A549 (cell line): Measurements from ENCODE around the gene NCAM2. TPM values are rescaled to one million over a fixed set of nuclear protein-coding genes. Genes with fewer than 3 reads are reported as not detected.

Experiments used
- ATAC-seq, 2 experiments: fragments of 200-7000 bp in 1 of 2; fragments of >200 bp in 1 of 2; cut with Nextera tagmentation in 1 of 2; cut with Tn5 transposase in 1 of 2; 3 replicates each; pipeline versions ENCODE4 v1.8.0 to v1.9.1; 2018 to 2020; ENCODE audit warnings: mild to moderate bottlenecking in 1 of 2, moderate library complexity in 1 of 2
- CTCF ChIA-PET: fragments of 300-600 bp; sonication (Branson Sonifier 250); formaldehyde crosslinking; extraction: SDS; loops from one replicate; lab custom pipeline; 2021; ENCODE audit warnings: antibody characterized with exemption, inconsistent platforms; lab: Yijun Ruan, JAX
- POLR2A ChIA-PET: fragments of 350-600 bp; formaldehyde crosslinking; extraction: SDS; loops from one replicate; lab custom pipeline; 2021; ENCODE audit warnings: antibody characterized with exemption, inconsistent platforms; lab: Yijun Ruan, JAX
- DNase-seq, 2 experiments: peaks; one replicate each; pipeline versions ENCODE4 v3.0.0 to v3.0.0-alpha.2; 2011 to 2016; ENCODE audit warnings: low read depth in 1 of 2, low spot score in 1 of 2
- FAIRE-seq: peaks from 2 replicates; lab custom pipeline; 2011; peaks lifted over from hg19 to GRCh38; lab: Jason Lieb, UNC
- H3K27ac ChIP-seq, 2 experiments: fragments of >200 bp; sonication (Bioruptor Twin); formaldehyde crosslinking; 3 replicates each; pipeline ENCODE4 v1.5.1; 2016 to 2017
- H3K4me1 ChIP-seq: fragments of >200 bp; sonication (Bioruptor Twin); formaldehyde crosslinking; 3 replicates; pipeline ENCODE4 v1.6.1; 2016
- H3K4me2 ChIP-seq: fragments of >200 bp; sonication (Bioruptor Twin); formaldehyde crosslinking; 3 replicates; pipeline ENCODE4 v1.6.1; 2016
- H3K4me3 ChIP-seq: fragments of >200 bp; sonication (Bioruptor Twin); formaldehyde crosslinking; 3 replicates; pipeline ENCODE4 v1.5.1; 2016
- H3K9me3 ChIP-seq: fragments of >200 bp; sonication (Bioruptor Twin); formaldehyde crosslinking; 3 replicates; pipeline ENCODE4 v1.6.1; 2016
- CEBPB ChIP-seq, 2 experiments: fragments of >200 bp in 1 of 2; sonication (Bioruptor Twin) in 1 of 2; formaldehyde crosslinking in 1 of 2; IDR thresholded peaks; 2 replicates each; pipeline ENCODE4 v1.6.1; 2012 to 2016
- FOSL2 ChIP-seq, 2 experiments: fragments of 450-650 bp in 1 of 2; fragments of >200 bp in 1 of 2; sonication (Bioruptor Twin) in 1 of 2; formaldehyde crosslinking; IDR thresholded peaks; 2 replicates each; pipeline versions ENCODE4 v1.5.0 to v1.6.1; 2016 to 2020; ENCODE audit warnings: mild to moderate bottlenecking in 1 of 2, moderate library complexity in 1 of 2
- HOXA7 ChIP-seq: fragments of 250-450 bp; sonication (Bioruptor Pico); IDR thresholded peaks from 2 replicates; pipeline ENCODE4 v1.5.0; 2020; ENCODE audit warnings: mild to moderate bottlenecking, moderate library complexity
- JUN ChIP-seq, 2 experiments: fragments of >200 bp; sonication (Bioruptor Twin); formaldehyde crosslinking; IDR thresholded peaks; 2 replicates in 1 of 2; 3 replicates in 1 of 2; pipeline ENCODE4 v1.6.1; 2016 to 2017
- JUNB ChIP-seq: fragments of >200 bp; sonication (Bioruptor Twin); formaldehyde crosslinking; IDR thresholded peaks from 2 replicates; pipeline ENCODE4 v1.6.1; 2016
- KDM1A ChIP-seq: fragments of 200-600 bp; sonication (generic); IDR thresholded peaks from 2 replicates; pipeline ENCODE4 v1.6.1; 2016; ENCODE audit warnings: low read depth, mild to moderate bottlenecking
- KDM5A ChIP-seq: fragments of 200-600 bp; sonication (generic); IDR thresholded peaks from 2 replicates; pipeline ENCODE4 v1.6.1; 2016; ENCODE audit warnings: antibody characterized with exemption, mild to moderate bottlenecking
- MAFK ChIP-seq: fragments of 450-650 bp; IDR thresholded peaks from 2 replicates; pipeline ENCODE4 v1.6.1; 2014; ENCODE audit not compliant: partially characterized antibody
- MAZ ChIP-seq: fragments of 150-350 bp; IDR thresholded peaks from 2 replicates; pipeline ENCODE4 v1.6.1; 2014; ENCODE audit warnings: antibody characterized with exemption, low read depth, low read length, borderline replicate concordance
- MYC ChIP-seq: IDR thresholded peaks from 2 replicates; pipeline ENCODE4 v1.6.1; 2012; ENCODE audit warnings: mild to moderate bottlenecking, inconsistent platforms, low read length, improper control_type of control experiment, borderline replicate concordance
- NFE2L2 ChIP-seq: fragments of 150-350 bp; conservative IDR thresholded peaks from 2 replicates; pipeline ENCODE4 v1.6.1; 2014; ENCODE audit warnings: low read length
- NPAS2 ChIP-seq: fragments of 250-450 bp; sonication (Bioruptor Pico); IDR thresholded peaks from 2 replicates; pipeline ENCODE4 v1.8.0; 2022; ENCODE audit warnings: mild to moderate bottlenecking, moderate library complexity, borderline replicate concordance
- NR3C1 ChIP-seq: fragments of >200 bp; sonication (Bioruptor Twin); formaldehyde crosslinking; IDR thresholded peaks from 3 replicates; pipeline ENCODE4 v1.6.1; 2017
- PHF8 ChIP-seq: fragments of 200-600 bp; sonication (generic); IDR thresholded peaks from 2 replicates; pipeline ENCODE4 v1.6.1; 2016; ENCODE audit warnings: low read depth, mild to moderate bottlenecking, antibody characterized with exemption, moderate library complexity, borderline replicate concordance
- RAD21 ChIP-seq, 2 experiments: fragments of >200 bp in 1 of 2; sonication (Bioruptor Twin) in 1 of 2; formaldehyde crosslinking in 1 of 2; IDR thresholded peaks in 1 of 2; conservative IDR thresholded peaks in 1 of 2; 2 replicates in 1 of 2; 3 replicates in 1 of 2; pipeline ENCODE4 v1.6.1; 2012 to 2018; ENCODE audit warnings: inconsistent platforms in 1 of 2
- RARB ChIP-seq: fragments of 250-450 bp; sonication (Bioruptor Pico); IDR thresholded peaks from 2 replicates; pipeline ENCODE4 v1.8.0; 2021; ENCODE audit warnings: mild to moderate bottlenecking, moderate library complexity
- RCOR1 ChIP-seq: fragments of 150-350 bp; IDR thresholded peaks from 2 replicates; pipeline ENCODE4 v1.6.1; 2014; ENCODE audit warnings: antibody characterized with exemption, low read length, low read depth
- SREBF2 ChIP-seq: fragments of 450-650 bp; IDR thresholded peaks from 2 replicates; pipeline ENCODE4 v1.6.1; 2014; ENCODE audit warnings: mild to moderate bottlenecking, moderate library complexity
- ZFP36 ChIP-seq: fragments of 450-650 bp; IDR thresholded peaks from 2 replicates; pipeline ENCODE4 v1.6.1; 2014; ENCODE audit warnings: borderline replicate concordance; ENCODE audit not compliant: partially characterized antibody
- ZNF302 ChIP-seq: fragments of 250-450 bp; sonication (Bioruptor Pico); IDR thresholded peaks from 2 replicates; pipeline ENCODE4 v1.9.0; 2021; ENCODE audit warnings: inconsistent platforms, mild to moderate bottlenecking, moderate library complexity
- ZSCAN20 ChIP-seq: fragments of 250-450 bp; sonication (Bioruptor Pico); IDR thresholded peaks from 2 replicates; pipeline ENCODE4 v1.8.0; 2022; ENCODE audit warnings: mild to moderate bottlenecking, moderate library complexity
- WGBS: methylation state at CpG from one replicate; pipeline ENCODE4 v1.1.6; 2017; ENCODE audit errors: missing lambda C conversion rate; 5-methylcytosine and 5-hydroxymethylcytosine counted together
- polyA plus RNA-seq, 4 experiments: library from polyadenylated mRNA; depleted of rRNA in 3 of 4; stranded (reverse); fragments of >200 nt; fragmentation: RNase III in 1 of 4; extraction: RNeasy Plus Mini Kit Qiagen cat#74134 plus additional on column Dnase treatment in 1 of 4; gene quantifications; 2 replicates in 3 of 4; 3 replicates in 1 of 4; pipeline ENCODE4 v1.2.3, GENCODE V29; 2011 to 2017
- TF ChIP-seq, protein P1 (sequence below): IDR thresholded peaks from 2 replicates; pipeline ENCODE4 v1.6.1; 2012
- TF ChIP-seq, protein P2 (sequence below): IDR thresholded peaks from 2 replicates; pipeline ENCODE4 v1.6.1; 2012
- TF ChIP-seq, protein P3 (sequence below): fragments of >200 bp; sonication (Bioruptor Twin); formaldehyde crosslinking; IDR thresholded peaks from 2 replicates; pipeline ENCODE4 v1.6.1; 2016
- TF ChIP-seq, protein P4 (sequence below): fragments of >200 bp; sonication (Bioruptor Twin); formaldehyde crosslinking; IDR thresholded peaks from 3 replicates; pipeline ENCODE4 v1.6.1; 2016
- TF ChIP-seq, protein P5 (sequence below): IDR thresholded peaks from 2 replicates; pipeline ENCODE4 v1.6.1; 2012; ENCODE audit warnings: low read depth, borderline replicate concordance
- TF ChIP-seq, protein P6 (sequence below): fragments of 250-450 bp; sonication (Bioruptor Pico); IDR thresholded peaks from 2 replicates; pipeline ENCODE4 v1.5.0; 2020; ENCODE audit warnings: low read depth, mild to moderate bottlenecking, moderate library complexity

The NCAM2 gene
- polyA plus RNA-seq, 2 of the 4 experiments (the other 2 are of a cell fraction) = not detected

DNA sequence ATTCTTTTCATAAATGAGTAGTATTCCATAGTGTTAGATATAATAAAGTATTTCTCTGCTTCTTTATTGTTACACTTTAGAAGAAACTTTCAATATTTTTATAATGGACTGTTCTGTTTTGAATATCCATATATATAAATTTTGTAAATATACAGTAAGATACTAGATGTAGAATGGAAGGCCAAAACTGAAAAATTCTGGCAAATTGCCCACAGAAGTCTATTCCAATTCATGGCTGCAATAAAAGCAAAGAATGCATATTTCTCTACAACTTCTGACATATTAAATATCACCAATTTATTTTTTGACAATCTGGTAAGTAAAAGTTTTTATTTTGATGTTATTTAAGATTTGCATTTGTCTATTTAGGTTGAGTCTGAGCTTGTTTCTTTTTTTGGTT is 532.5 kb downstream of the NCAM2 start:
- no peaks in the 10 kb centered on the region for H3K9me3 ChIP-seq
- DNase-seq (no peak), FAIRE-seq (no peak), ATAC-seq (no peak)
- H3K27ac ChIP-seq = no peak overlapping the region
- H3K4me3 ChIP-seq = no peak overlapping the region
- POLR2A ChIA-PET = no interaction called here
- no peaks in the 10 kb centered on the region for H3K4me1 ChIP-seq
- H3K4me2 ChIP-seq = no peak overlapping the region
- CTCF ChIA-PET = no interaction called here
- TF ChIP-seq NPAS2 (no peak), SREBF2 (no peak), CEBPB (IDR thresholded peaks at IDR 0.05) (no peak), JUN (IDR thresholded peaks at IDR 0.05) (no peak)
- TF ChIP-seq, protein P1, sequence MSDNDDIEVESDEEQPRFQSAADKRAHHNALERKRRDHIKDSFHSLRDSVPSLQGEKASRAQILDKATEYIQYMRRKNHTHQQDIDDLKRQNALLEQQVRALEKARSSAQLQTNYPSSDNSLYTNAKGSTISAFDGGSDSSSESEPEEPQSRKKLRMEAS = no peak
- TF ChIP-seq, protein P2, sequence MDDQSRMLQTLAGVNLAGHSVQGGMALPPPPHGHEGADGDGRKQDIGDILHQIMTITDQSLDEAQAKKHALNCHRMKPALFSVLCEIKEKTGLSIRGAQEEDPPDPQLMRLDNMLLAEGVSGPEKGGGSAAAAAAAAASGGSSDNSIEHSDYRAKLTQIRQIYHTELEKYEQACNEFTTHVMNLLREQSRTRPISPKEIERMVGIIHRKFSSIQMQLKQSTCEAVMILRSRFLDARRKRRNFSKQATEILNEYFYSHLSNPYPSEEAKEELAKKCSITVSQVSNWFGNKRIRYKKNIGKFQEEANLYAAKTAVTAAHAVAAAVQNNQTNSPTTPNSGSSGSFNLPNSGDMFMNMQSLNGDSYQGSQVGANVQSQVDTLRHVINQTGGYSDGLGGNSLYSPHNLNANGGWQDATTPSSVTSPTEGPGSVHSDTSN = no peak

DNA sequence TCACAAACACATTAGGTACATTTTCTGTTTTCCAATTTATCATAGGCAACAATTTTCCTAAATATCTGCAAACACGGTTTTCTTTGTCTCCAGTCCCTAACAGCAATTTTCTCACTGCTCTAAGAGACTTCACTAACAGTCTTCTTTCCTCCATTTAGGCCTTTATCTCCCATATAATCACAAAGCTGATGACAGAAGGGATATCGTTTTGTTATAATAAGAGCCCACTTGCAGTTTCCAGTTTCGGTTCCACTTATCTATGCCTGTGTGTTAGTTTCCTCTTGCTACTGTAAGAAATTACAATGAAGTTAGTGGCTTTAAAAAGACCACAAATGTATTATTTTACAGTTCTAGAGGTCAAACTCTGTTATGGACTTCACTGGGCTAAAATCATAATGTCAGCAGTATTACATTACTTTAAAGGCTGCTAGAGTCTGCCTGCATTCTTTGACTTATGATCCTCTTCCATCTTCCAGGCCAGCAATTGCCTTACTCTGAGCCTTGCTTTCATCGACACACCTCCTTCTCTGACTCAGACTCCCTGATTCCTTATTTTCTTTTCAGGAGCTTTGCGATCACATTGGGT is 549.3 kb downstream of the NCAM2 start:
- H3K9me3 ChIP-seq = no peaks in the 10 kb centered on the region
- FAIRE-seq (no peak), ATAC-seq (no peak), DNase-seq (no peak)
- H3K4me3 ChIP-seq = no peak overlapping the region
- TF ChIP-seq MYC (no peak), JUNB (no peak), MAFK (no peak), KDM5A (no peak), HOXA7 (no peak), FOSL2 (IDR thresholded peaks at IDR 0.05) (no peak), FOSL2 (CRISPR knock-in tag; IDR thresholded peaks at IDR 0.05) (no peak), NR3C1 (no peak), NFE2L2 (no peak), KDM1A (no peak), RARB (CRISPR knock-in tag) (no peak)
- TF ChIP-seq, protein P2 = no peak
- TF ChIP-seq, protein P3, sequence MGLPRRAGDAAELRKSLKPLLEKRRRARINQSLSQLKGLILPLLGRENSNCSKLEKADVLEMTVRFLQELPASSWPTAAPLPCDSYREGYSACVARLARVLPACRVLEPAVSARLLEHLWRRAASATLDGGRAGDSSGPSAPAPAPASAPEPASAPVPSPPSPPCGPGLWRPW = no peak
- TF ChIP-seq, protein P4, sequence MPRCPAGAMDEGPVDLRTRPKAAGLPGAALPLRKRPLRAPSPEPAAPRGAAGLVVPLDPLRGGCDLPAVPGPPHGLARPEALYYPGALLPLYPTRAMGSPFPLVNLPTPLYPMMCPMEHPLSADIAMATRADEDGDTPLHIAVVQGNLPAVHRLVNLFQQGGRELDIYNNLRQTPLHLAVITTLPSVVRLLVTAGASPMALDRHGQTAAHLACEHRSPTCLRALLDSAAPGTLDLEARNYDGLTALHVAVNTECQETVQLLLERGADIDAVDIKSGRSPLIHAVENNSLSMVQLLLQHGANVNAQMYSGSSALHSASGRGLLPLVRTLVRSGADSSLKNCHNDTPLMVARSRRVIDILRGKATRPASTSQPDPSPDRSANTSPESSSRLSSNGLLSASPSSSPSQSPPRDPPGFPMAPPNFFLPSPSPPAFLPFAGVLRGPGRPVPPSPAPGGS = no peak
- TF ChIP-seq, protein P1 = no peak
- POLR2A ChIA-PET = no interaction called here
- no peaks in the 10 kb centered on the region for H3K4me1 ChIP-seq
- 16% methylated on average over 5 of the region's 5 CpGs for WGBS
- H3K4me2 ChIP-seq = no peak overlapping the region
- no peak overlapping the region for H3K27ac ChIP-seq
- CTCF ChIA-PET = interaction anchor here (0.6 kb wide), 1 partner anchor 1244 kb away, joined by 5 read pairs; no protein-coding TSS in a partner anchor

DNA sequence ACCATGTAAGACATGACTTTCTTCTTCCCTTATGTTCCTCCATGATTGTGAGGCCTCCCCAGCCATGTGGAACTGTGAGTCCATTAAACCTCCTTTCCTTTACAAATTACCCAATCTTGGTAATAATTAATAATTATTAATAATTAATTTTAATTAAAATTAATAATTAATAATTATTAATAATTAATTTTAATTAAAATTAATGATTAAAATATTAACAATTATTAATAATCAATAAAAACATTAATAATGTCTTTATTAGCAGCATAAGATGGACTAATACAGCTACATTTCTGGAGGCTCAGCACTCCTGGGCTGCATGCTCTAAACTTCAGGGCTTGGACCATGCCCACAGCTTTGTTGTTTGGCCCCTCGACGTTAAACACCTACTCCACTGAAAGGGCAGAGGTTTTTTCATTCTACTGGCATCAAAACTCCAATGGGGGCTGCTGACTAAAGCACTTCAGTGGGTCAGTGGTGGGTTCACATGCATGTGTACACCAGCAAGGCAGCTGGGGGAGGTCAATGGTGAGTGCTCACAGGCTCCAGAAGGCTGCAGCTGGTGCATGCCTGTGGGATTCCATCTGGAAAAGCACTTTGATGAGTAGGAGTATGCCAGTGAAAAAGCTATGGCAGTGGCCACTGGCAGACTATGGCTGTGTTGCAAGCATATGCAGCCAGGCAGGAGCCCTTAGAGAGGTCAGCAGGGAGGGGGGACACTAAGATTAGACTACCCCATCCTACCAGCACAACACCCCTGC is 561.3 kb downstream of the NCAM2 start:
- ChIA-PET CTCF (no interaction called here), POLR2A (no interaction called here)
- Histone ChIP-seq H3K4me2 (no peak overlapping the region), H3K4me1 (no peaks in the 10 kb centered on the region), H3K27ac (no peak overlapping the region), H3K9me3 (no peaks in the 10 kb centered on the region), H3K4me3 (no peak overlapping the region)
- DNase-seq (no peak), FAIRE-seq (no peak), ATAC-seq (no peak)
- 0% methylated on average over 2 of the region's 2 CpGs for WGBS
- TF ChIP-seq ZSCAN20 (no peak), MAZ (no peak), NPAS2 (no peak), RAD21 (conservative IDR thresholded peaks at IDR 0.05 in 1 of 2, IDR thresholded peaks at IDR 0.05 in 1 of 2) (no peak), PHF8 (no peak), ZFP36 (no peak), HOXA7 (no peak), ZNF302 (CRISPR knock-in tag) (no peak), JUNB (no peak), RCOR1 (no peak), JUN (IDR thresholded peaks at IDR 0.05) (no peak)
- TF ChIP-seq, protein P5, sequence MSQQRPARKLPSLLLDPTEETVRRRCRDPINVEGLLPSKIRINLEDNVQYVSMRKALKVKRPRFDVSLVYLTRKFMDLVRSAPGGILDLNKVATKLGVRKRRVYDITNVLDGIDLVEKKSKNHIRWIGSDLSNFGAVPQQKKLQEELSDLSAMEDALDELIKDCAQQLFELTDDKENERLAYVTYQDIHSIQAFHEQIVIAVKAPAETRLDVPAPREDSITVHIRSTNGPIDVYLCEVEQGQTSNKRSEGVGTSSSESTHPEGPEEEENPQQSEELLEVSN = no peak
- TF ChIP-seq, protein P6, sequence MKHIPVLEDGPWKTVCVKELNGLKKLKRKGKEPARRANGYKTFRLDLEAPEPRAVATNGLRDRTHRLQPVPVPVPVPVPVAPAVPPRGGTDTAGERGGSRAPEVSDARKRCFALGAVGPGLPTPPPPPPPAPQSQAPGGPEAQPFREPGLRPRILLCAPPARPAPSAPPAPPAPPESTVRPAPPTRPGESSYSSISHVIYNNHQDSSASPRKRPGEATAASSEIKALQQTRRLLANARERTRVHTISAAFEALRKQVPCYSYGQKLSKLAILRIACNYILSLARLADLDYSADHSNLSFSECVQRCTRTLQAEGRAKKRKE (CRISPR knock-in tag) = no peak
